Measurements from ENCODE around the gene PCAT7.
"Not testable (repeated sequence)": the region's sequence is repeated elsewhere in the genome, so short reads cannot be mapped to it uniquely, and the experiment has no call there.

The PCAT7 gene

GRCh38 chr9:94554439-94555331 is at the start of gene PCAT7:
Gene PCAT7, plus strand, starts transcription at chr9:94555083.
- DNase-seq (ENCODE audit: low read depth), result no peak

- not testable (repeated sequence) for DNase-seq (ENCODE audit: low read depth)
These were observed 48.5 kb upstream of the PCAT7 start for GRCh38 chr9:94506370-94506769.

GRCh38 chr9:94507531-94508258 is 47.2 kb upstream of the PCAT7 start:
- no peak for DNase-seq (ENCODE audit: low read depth)

- no peak for DNase-seq (ENCODE audit: low read depth)
These were observed 43.5 kb upstream of the PCAT7 start for GRCh38 chr9:94511134-94511954.

- DNase-seq (ENCODE audit: low read depth), result no peak
These were observed 43.0 kb upstream of the PCAT7 start for GRCh38 chr9:94511955-94512265.

GRCh38 chr9:94514722-94515121 is 40.2 kb upstream of the PCAT7 start:
- no peak for DNase-seq (ENCODE audit: low read depth)

GRCh38 chr9:94517254-94517653 is 37.6 kb upstream of the PCAT7 start:
- no peak for DNase-seq (ENCODE audit: low read depth)

GRCh38 chr9:94525396-94526035 is 29.4 kb upstream of the PCAT7 start:
- no peak for DNase-seq (ENCODE audit: low read depth)

- no peak for DNase-seq (ENCODE audit: low read depth)
These were observed 28.6 kb upstream of the PCAT7 start for GRCh38 chr9:94526271-94526670.

GRCh38 chr9:94526951-94527350 is 27.9 kb upstream of the PCAT7 start:
- no peak for DNase-seq (ENCODE audit: low read depth)

GRCh38 chr9:94528886-94529285 is 26.0 kb upstream of the PCAT7 start:
- no peak for DNase-seq (ENCODE audit: low read depth)

GRCh38 chr9:94533155-94533554 is 21.7 kb upstream of the PCAT7 start:
- no peak for DNase-seq (ENCODE audit: low read depth)

GRCh38 chr9:94533601-94534000 is 21.3 kb upstream of the PCAT7 start:
- no peak for DNase-seq (ENCODE audit: low read depth)

- DNase-seq (ENCODE audit: low read depth), result no peak
These were observed 20.0 kb upstream of the PCAT7 start for GRCh38 chr9:94534901-94535300.

- DNase-seq (ENCODE audit: low read depth), result no peak
These were observed 16.0 kb upstream of the PCAT7 start for GRCh38 chr9:94538908-94539307.

- DNase-seq (ENCODE audit: low read depth), result not testable (repeated sequence)
These were observed 10.5 kb upstream of the PCAT7 start for GRCh38 chr9:94544335-94544734.

GRCh38 chr9:94545940-94546339 is 8.9 kb upstream of the PCAT7 start:
- no peak for DNase-seq (ENCODE audit: low read depth)

- no peak for DNase-seq (ENCODE audit: low read depth)
These were observed 1.6 kb upstream of the PCAT7 start for GRCh38 chr9:94553029-94553938.

GRCh38 chr9:94554078-94554438 is 825 bp upstream of the PCAT7 start:
- DNase-seq (ENCODE audit: low read depth), result no peak

GRCh38 chr9:94557376-94557775 is 2.5 kb downstream of the PCAT7 start:
- no peak for DNase-seq (ENCODE audit: low read depth)

- no peak for DNase-seq (ENCODE audit: low read depth)
These were observed 5.4 kb downstream of the PCAT7 start for GRCh38 chr9:94560237-94560636.

Data from stimulated activated CD8-positive, alpha-beta memory T cell treated with anti-CD3 and anti-CD28 coated beads, Interleukin-15, amount 100 ng/mL, for 24 hours (primary cell).